NCI-H2227 treated with DMSO at 0.1 percent for 48 hours (cell line): ENCODE measurements around the gene CYP11A1.

Experiments used
- DNase-seq: peaks from one replicate; lab custom pipeline; 2025; lab: John Stamatoyannopoulos, UW

The CYP11A1 gene

GRCh38 chr15:74301583-74302361 is 65.7 kb downstream of the CYP11A1 start:
- no peak for DNase-seq

- DNase-seq = peak; percentile 49
Measured at GRCh38 chr15:74300057-74300795, 67.2 kb downstream of the CYP11A1 start.

DNA sequence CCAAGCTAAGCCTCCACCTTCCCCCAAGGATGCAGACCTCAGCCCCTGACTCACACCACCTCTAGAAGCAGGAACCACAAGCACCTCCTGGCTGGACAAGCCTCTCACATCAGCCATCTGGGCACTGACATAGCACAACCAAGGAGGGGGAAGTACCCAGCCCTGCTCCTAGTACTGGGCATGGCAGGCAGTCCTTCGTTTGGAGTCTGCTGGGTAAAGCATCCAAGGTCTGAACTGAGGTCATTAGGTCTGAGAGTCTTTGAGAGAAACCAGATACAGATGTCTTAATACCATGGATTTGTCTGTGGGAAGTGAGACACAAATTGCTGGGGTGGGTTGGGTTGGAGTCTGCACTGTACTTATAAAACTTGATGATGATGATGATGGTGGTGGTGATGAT is 69.6 kb downstream of the CYP11A1 start:
- no peak for DNase-seq

- no peak for DNase-seq
Measured at GRCh38 chr15:74295800-74296199, 71.6 kb downstream of the CYP11A1 start.

- peak; percentile 20 for DNase-seq
Measured at GRCh38 chr15:74294010-74294409, 73.4 kb downstream of the CYP11A1 start.

- no peak for DNase-seq
Measured at GRCh38 chr15:74293021-74293810, 74.2 kb downstream of the CYP11A1 start.

GRCh38 chr15:74291101-74292071 is 76.1 kb downstream of the CYP11A1 start:
- DNase-seq = peak; percentile 89

- DNase-seq = no peak
Measured at GRCh38 chr15:74290645-74291044, 76.8 kb downstream of the CYP11A1 start.

- DNase-seq = no peak
Measured at GRCh38 chr15:74289671-74290070, 77.8 kb downstream of the CYP11A1 start.
